ENCODE results near the gene RARS2.

GRCh38 chr6:87551799-87552198, 38.0 kb downstream of the RARS2 start:
- no peak for TF ChIP-seq GATA3 (IDR thresholded peaks at IDR 0.05; ENCODE audit: low read depth, low read length)
- no peak for TF ChIP-seq GATA2 (IDR thresholded peaks at IDR 0.05; ENCODE audit: low read depth, low read length)

Measured in SH-SY5Y (cell line).